Hematopoietic multipotent progenitor cell treated with erythropoietin and hydrocortisone succinate and interleukin-3 and kit ligand, for 17 days (in vitro differentiated cells): Measurements from ENCODE around the gene LYSMD1.
A peak's percentile ranks its signal among the peaks of the same experiment; 100 is the strongest.

ENCODE experiments used
- DNase-seq: peaks from one replicate; pipeline ENCODE4 v3.0.0-alpha.2; 2015; ENCODE audit warnings: low spot score

The LYSMD1 gene

DNA sequence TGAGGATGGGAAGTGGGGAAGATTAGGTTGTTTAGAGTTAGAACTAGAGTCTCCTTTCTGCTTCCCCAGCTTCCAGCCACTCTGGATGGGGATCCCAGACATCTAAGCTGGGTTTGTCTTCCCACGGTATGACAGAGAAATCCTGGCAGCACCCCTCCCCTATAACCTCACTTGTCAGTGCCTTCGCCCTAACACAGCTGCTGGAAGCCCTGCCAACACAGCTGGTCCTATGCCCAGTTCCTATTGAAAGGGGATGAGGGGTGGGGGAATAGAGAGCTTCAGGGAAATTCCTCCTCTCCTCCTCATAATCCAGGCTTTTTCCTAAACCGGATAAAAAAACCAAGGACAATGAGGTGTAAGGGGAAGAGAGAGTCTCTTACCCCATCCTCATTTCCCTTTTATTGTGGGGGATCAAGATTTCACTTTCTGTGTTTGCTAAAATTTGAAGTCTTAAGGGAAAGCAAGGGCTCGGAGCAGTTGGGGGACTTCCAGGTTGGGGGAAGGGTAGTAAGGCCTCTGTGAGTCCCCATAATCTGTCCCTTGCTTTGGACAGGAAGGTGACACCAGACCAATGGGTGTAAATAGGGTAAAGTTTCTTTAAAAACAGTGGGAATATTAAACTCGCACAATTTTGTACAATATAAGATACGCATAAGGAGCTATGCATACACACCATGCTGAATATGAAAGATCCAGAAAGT, 9.5 kb upstream of the LYSMD1 start:
- DNase-seq, result no peak

DNA sequence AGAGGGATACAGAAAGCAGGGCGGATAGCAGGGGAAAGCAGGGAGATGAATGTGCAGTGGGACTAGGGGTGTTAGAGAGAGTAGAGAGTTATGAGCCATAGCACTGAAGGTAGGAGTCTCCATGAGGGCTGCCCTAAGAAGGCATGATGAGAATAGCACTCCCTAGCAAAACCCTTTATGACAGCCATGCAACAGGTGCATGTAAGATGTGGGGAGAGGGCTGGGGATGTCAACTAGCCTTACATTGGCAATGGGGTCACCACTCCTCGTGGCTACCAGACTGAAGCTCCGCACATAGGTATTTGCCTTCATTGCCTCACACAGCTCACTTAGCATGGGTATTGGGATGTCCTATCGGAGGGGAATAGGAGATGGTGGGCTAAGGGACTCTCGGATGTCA, 5.5 kb upstream of the LYSMD1 start:
- DNase-seq, result no peak

DNA sequence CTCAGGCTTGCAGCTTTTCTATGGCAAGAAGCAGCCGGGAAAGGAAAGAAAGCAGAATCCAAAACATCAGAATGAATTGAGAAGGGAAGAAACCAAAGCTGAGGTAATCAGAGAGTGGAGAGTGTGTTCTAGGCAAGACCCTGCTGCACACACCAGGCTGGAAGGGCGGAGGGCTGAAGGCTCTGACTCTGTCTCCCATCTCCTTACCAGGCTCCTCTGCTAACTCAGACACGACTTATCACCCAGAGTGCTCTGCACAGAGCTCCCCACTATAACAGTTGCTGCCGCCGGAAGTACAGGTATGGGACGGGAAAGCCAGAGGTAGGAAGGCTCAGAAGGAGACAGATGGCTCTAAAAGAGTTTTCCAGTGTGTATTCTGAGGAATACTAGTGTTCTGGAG, 1.4 kb upstream of the LYSMD1 start:
- no peak for DNase-seq

GRCh38 chr1:151166505-151166956, 829 bp upstream of the LYSMD1 start:
- DNase-seq, result no peak

- DNase-seq, result no peak
Measured at GRCh38 chr1:151165281-151165737, 393 bp downstream of the LYSMD1 start.

GRCh38 chr1:151164732-151165280, 896 bp downstream of the LYSMD1 start:
- no peak for DNase-seq

DNA sequence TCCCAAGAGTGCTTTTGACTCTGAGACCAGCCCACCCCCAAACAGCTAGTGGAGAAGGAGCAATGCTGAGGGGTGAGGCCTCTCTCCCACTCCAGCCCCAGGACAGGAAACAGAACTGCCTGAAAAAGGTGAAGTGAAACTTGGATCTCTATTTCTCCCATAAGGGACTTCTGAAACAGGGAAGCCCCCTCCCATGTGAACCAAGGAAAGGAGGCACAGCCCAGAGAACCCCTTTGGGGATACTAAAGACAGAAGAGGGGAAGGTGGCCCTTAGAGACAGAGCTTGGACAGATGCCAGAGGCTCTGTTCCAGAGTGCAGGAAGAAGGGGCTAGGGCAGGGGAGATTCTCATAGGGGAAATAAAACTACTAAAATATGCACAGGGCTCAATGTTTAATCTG, 6.3 kb downstream of the LYSMD1 start:
- DNase-seq, result no peak

DNA sequence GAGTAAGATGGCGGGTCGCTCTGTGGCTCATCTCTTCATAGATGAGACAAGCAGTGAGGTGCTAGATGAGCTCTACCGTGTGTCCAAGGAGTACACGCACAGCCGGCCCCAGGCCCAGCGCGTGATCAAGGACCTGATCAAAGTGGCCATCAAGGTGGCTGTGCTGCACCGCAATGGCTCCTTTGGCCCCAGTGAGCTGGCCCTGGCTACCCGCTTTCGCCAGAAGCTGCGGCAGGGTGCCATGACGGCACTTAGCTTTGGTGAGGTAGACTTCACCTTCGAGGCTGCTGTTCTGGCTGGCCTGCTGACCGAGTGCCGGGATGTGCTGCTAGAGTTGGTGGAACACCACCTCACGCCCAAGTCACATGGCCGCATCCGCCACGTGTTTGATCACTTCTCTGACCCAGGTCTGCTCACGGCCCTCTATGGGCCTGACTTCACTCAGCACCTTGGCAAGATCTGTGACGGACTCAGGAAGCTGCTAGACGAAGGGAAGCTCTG, 6.9 kb downstream of the LYSMD1 start:
- no peak for DNase-seq

- DNase-seq, result no peak
Measured at GRCh38 chr1:151158326-151158725, 7.4 kb downstream of the LYSMD1 start.

DNA sequence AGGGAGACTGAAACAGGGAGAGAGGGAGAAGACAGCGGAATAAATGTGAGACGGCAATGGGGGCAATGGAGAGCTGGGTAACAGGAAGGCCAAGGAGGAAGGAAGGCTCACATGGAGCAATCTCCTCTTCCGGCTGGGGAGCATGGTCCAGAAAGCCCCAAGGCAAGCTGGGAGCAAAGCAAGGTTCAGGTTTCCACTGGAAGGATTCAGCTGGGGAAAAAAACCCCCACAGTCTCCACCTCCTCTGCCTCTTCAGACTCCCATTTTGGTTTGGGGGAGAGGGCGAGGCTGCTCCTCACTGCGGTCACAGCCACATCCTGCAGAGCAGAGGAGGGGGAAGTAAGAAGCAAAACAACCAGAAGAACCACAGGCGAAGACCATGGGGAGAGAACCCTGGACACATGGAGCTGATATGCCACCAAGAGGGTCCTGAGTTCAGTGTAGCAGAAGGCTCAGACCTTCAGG, 8.6 kb downstream of the LYSMD1 start:
- no peak for DNase-seq

DNA sequence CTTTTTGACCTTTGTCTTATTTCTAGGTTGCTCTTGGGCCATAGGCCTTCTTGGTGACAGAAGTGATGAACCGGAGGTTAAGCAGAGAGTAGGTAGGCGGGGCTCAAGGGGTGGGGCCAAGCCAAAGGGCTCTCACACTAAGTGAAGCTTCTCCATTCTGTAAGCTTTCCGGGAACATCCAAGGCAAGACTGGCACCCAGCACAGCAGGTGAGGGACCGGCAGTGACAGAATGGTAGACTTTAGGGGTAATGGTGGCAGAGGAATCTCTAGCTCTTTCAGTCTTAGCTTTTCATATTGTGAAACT, 9.2 kb downstream of the LYSMD1 start, which contains the start of gene TNFAIP8L2:
Gene TNFAIP8L2 (plus strand): TSS at position 135 of the 305 bp plus-strand sequence. CDS start 2,049 bp downstream, outside the sequence.
- DNase-seq, result peak; percentile 56

- no peak for DNase-seq
Measured at GRCh38 chr1:151147665-151148064, 18.0 kb downstream of the LYSMD1 start.

- DNase-seq, result peak; percentile 20
Measured at GRCh38 chr1:151147132-151147503, 18.6 kb downstream of the LYSMD1 start.

DNA sequence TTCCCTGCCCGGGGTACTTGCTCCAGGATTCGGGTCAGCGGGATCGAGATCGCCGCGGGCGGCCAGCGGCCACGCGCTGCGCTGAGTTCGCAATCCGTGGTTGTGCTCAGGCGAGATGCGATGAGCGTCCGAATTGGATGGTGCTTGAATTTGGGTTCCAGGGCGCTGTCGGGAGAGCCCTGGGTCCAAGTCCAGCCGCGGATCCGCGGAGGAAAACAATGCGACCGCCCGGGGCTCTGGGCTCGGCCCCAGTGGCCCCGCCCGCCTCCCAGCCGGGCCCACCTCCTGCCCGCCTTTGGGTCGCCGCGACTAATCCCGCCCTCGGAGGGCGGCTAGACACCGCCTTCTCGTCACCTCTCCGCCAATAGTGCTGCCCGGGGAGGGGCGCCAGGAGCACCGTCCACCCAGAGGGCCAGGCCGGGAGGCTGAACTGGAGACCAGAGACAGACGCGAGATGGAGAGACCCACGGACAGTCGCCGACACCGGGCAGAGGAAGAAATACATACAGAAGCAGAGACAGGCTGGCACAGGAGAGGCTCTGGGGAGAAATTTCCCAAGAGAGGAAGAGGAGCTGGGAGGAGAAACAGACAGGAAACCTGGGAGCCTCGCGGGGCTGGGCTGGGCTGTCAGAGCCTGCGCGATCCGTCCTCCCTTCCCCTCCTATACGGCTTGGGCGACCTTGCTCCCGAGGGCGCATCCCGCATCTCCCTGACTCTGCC, 19.1 kb downstream of the LYSMD1 start, which contains the start of gene SEMA6C:
Gene SEMA6C (minus strand): TSS at position 220 of the 720 bp plus-strand sequence. CDS start 4,010 bp downstream, outside the sequence.
- peak; percentile 86 for DNase-seq

- no peak for DNase-seq
Measured at GRCh38 chr1:151146072-151146411, 19.7 kb downstream of the LYSMD1 start.

DNA sequence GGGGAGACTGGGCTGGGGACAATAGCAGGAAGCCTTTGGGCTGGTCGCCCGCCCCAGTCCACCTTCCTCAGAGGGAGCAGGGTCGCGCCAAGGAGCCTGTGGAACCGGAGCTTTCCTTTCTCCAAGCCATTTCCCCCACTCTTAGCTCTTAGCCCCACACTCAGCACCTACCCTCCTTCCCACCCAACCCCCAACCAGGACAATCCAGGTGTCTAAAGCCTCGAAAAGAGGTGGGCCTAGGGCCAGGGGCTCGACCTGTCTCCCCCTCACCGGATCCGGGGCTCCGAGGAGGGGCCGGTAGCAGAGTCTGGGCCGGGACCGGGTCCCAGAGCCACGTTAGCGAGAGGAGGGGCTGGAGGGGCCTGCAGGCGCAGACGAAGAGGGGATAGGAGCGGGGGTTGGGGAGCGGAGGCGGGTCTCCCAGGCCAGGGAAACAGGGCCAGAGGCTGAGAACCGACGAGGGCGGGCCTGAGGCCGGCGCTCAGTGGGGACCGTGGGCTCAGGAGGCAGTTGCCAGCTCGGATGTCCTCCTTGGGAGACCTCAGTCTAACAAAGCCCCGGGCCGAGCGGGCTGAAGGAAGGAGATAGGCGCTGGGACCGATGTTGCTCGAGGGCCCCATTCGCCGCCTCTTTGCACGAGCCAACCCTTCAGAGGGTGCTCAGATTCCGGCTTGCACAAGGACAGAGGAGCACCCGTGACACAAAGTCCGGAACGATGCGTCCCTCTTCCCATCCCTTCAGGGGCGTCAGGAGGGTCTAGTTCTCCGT, 20.2 kb downstream of the LYSMD1 start:
- no peak for DNase-seq

DNA sequence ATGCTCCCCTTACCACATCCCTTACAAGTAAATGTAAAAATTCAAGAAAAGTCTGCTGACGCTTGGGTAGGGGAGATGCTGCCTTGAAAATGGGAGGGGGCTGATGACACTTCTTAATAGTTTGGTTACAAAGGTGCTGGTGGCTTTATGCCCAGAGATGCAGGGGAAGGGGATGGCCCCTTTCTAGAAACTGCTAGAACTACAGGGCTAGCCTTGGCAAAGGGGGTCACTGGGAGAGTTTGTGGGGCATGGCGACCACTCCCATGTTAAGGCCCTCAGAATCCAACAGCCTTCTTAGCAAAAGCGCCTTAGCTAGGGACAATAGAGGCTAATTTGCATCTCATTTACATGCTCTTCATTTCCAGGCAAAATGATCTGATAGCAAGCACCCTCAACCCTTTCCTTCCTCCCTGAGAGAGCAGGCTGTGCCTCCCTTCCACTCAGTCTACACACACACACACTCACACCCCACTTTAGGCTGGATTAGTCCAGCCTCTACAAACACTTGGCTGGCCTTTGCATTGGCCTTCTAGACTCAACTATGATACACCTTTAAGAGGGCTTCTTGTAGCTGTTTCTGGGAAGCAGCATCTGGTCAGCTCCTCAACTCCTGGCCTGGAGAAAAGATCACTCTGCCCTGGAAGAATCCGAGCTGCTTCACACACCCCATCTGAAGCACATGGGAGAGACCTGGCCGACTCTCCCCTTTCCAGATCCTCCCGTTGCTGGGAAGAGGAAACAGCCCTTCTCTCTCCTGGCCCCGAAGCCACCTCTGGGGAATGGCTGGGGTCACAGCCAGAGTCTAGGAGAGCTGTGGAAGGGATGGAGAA, 21.0 kb downstream of the LYSMD1 start:
- DNase-seq, result no peak

DNA sequence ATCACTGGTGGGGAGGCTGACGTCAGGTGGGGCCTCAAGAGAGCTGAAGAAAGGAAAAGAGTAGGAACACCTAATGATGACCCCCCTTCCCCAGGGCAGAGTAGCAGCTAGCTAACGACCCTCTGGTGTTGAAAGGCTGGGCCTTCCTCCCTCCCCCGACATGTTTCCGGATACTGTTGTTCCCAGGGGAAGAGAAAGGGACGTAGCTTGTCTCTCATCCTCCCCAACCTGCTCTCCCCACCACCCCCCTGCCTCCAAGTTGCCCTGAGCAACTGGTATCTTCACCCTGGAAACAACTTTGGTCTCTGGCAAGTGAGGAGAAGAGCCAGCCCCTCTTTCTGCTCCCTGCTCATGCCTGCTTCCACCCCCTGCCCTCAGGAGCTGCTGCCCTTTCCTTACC, 21.7 kb downstream of the LYSMD1 start:
- no peak for DNase-seq

DNA sequence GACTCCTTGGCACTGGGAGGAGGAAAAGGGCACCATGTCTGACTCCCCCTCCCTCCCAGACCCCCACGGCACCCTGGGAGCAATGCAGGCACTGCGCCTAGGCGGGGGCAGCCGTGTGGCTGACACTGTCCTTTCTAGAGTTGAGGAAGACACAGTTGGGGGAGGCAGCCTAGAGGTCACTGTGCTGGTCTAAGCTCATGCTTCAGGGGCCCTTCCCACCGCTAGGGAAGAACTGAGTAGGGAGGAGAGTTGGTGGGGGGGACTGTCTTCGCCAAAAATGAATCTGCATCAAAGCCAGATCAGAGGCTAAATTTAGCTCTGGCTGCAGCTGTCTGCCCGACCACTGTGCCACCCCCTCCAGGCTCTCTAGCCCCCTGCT, 22.7 kb downstream of the LYSMD1 start:
- DNase-seq, result no peak

DNA sequence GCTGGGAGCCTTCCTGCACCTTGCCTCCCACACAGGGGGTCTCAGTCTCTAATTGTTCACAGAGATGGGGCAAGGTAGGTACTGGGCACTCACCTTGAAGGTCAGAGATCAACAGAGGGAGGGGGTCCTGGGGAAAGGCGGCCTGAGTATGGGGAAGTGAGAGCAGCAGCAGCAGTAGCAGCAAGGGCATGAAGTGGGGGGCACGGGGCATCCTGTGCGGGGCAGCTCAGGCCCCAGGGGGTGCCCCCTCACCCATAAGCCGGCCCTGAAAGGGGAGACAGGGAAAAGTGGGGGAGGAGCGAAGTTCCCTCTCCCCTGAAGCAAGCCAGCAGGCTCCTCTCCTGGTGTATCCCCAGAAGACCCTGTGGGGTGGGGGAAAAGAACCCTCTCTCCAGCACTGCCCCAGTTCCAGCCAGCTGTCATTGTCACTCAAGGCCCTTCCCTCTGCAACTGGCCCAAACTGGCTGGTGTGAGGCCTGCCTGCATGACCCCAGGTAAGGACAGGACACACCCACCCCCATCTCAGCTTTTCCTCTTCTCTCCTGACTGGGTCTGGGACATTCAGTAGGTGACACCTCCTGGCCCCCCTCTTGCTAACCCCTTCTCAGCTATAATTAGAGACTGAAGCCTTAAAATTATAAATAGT, 23.2 kb downstream of the LYSMD1 start:
- DNase-seq, result no peak

- DNase-seq, result no peak
Measured at GRCh38 chr1:151137789-151138188, 27.9 kb downstream of the LYSMD1 start.
